Endothelial cell of umbilical vein (primary cell): Measurements from ENCODE around the gene SARS1. TPM values are rescaled to one million over a fixed set of nuclear protein-coding genes. Genes with fewer than 3 reads are reported as not detected.
A peak's percentile ranks its signal among the peaks of the same experiment; 100 is the strongest.

ENCODE experiments used
- BruUV-seq: library from RNA; stranded (reverse); fragments of 400-500 nt; replicated peaks from 2 replicates; lab custom pipeline; 2021; lab: Mats Ljungman, UMichigan
- CTCF ChIA-PET: fragments of 300-600, 350-600 bp; sonication (Branson Sonifier 250); formaldehyde crosslinking; loops from one replicate; lab custom pipeline; 2021; ENCODE audit warnings: antibody characterized with exemption, inconsistent platforms; lab: Charles Lee
- POLR2A ChIA-PET: fragments of 300-600, 350-600 bp; sonication (Branson Sonifier 250); formaldehyde crosslinking; loops from one replicate; lab custom pipeline; 2021; ENCODE audit warnings: antibody characterized with exemption, inconsistent platforms; lab: Charles Lee
- DNase-seq: peaks from one replicate; pipeline ENCODE4 v3.0.0-alpha.2; 2011; ENCODE audit warnings: low read depth, low spot score
- FAIRE-seq: peaks from 2 replicates; lab custom pipeline; 2011; peaks lifted over from hg19 to GRCh38; lab: Jason Lieb, UNC
- H2AFZ ChIP-seq: 2 replicates; pipeline ENCODE4 v1.6.0; 2012; ENCODE audit warnings: low read depth, low read length, control low read depth, inconsistent platforms
- H3K27ac ChIP-seq: 2 replicates; pipeline ENCODE4 v1.5.1; 2011; ENCODE audit warnings: low read depth, mild to moderate bottlenecking, control low read depth, low read length, moderate library complexity; ENCODE audit not compliant: insufficient read depth
- H3K27me3 ChIP-seq, 2 experiments: 2 replicates each; pipeline versions ENCODE4 v1.6.0 to v1.6.1; 2011; ENCODE audit warnings: low read length in 2 of 2, mixed read lengths in 1 of 2; ENCODE audit not compliant: control insufficient read depth in 2 of 2, insufficient read depth in 2 of 2
- H3K36me3 ChIP-seq, 2 experiments: 2 replicates in 1 of 2; 3 replicates in 1 of 2; pipeline ENCODE4 v1.5.1; 2011; ENCODE audit warnings: low read length in 2 of 2, mild to moderate bottlenecking in 1 of 2, moderate library complexity in 1 of 2; ENCODE audit not compliant: control insufficient read depth in 2 of 2, insufficient read depth in 2 of 2; ENCODE audit errors: extremely low read depth in 1 of 2
- H3K4me1 ChIP-seq: 3 replicates; pipeline ENCODE4 v1.5.1; 2011; ENCODE audit warnings: mild to moderate bottlenecking, low read length; ENCODE audit not compliant: control insufficient read depth, insufficient read depth; ENCODE audit errors: extremely low read depth
- H3K4me2 ChIP-seq: 2 replicates; pipeline ENCODE4 v1.6.1; 2011; ENCODE audit warnings: low read length, control low read depth, mixed read lengths; ENCODE audit not compliant: insufficient read depth
- H3K4me3 ChIP-seq, 3 experiments: fragments of 200-600 bp in 1 of 3; sonication (generic), shearing (Covaris generic) in 1 of 3; replicated peaks in 1 of 3; 2 replicates each; pipeline ENCODE4 v1.5.1; 2011 to 2016; ENCODE audit warnings: control low read depth in 3 of 3, low read length in 3 of 3, mild to moderate bottlenecking in 2 of 3, inconsistent platforms in 1 of 3, low read depth in 1 of 3, moderate library complexity in 1 of 3; ENCODE audit not compliant: insufficient read depth in 1 of 3
- H3K79me2 ChIP-seq: 2 replicates; pipeline ENCODE4 v1.6.0; 2012; ENCODE audit warnings: low read length, inconsistent platforms; ENCODE audit not compliant: control insufficient read depth, insufficient read depth
- H3K9ac ChIP-seq: replicated peaks from 2 replicates; pipeline ENCODE3; 2011; ENCODE audit warnings: low read length, control low read depth; ENCODE audit not compliant: insufficient read depth; ENCODE audit errors: extremely low read depth
- H3K9me1 ChIP-seq: replicated peaks from 3 replicates; pipeline ENCODE4 v1.6.0; 2011; ENCODE audit warnings: mild to moderate bottlenecking, low read length; ENCODE audit not compliant: control insufficient read depth, insufficient read depth; ENCODE audit errors: extremely low read depth
- H3K9me3 ChIP-seq: replicated peaks from 2 replicates; pipeline ENCODE4 v1.5.1; 2012; ENCODE audit warnings: low read length, inconsistent platforms; ENCODE audit not compliant: control insufficient read depth, insufficient read depth
- H4K20me1 ChIP-seq: replicated peaks from 2 replicates; pipeline ENCODE3; 2011; ENCODE audit warnings: mild to moderate bottlenecking, low read length; ENCODE audit not compliant: control insufficient read depth, insufficient read depth; ENCODE audit errors: extremely low read depth
- CTCF ChIP-seq, 2 donors: IDR thresholded peaks; 1 replicate in 1 of 2; 2 replicates in 1 of 2; pipeline ENCODE4 v1.5.1; 2011; ENCODE audit warnings: low read length in 2 of 2, mild to moderate bottlenecking in 2 of 2, moderate library complexity in 2 of 2, control low read depth in 1 of 2, inconsistent platforms in 1 of 2, low read depth in 1 of 2; ENCODE audit not compliant: insufficient read depth in 1 of 2; ENCODE audit errors: extremely low read depth in 1 of 2
- EZH2 ChIP-seq: IDR thresholded peaks from 2 replicates; pipeline ENCODE4 v1.6.1; 2012; ENCODE audit warnings: borderline replicate concordance, low read depth, mild to moderate bottlenecking, moderate library complexity, low read length, inconsistent platforms; ENCODE audit not compliant: severe bottlenecking
- MYC ChIP-seq: IDR thresholded peaks from one replicate; pipeline ENCODE4 v1.6.1; 2011; ENCODE audit warnings: mild to moderate bottlenecking, low read depth, low read length
- POLR2AphosphoS5 ChIP-seq: IDR thresholded peaks from 2 replicates; pipeline ENCODE4 v1.6.1; 2012; ENCODE audit warnings: low read depth, mild to moderate bottlenecking, control low read depth, low read length, moderate library complexity; ENCODE audit not compliant: insufficient read depth
- dilution Hi-C: fragments of 300-500 bp; cut with MboI; formaldehyde crosslinking; loops from one replicate; pipeline ENCODE4 v1.15.0; 2019; ENCODE audit warnings: low sequenced_read_pairs; ENCODE audit not compliant: extremely low pct_ligation_motif_present
- intact Hi-C: fragments of 100-400 bp; cut with micrococcal nuclease; formaldehyde crosslinking; loops from one replicate; pipeline ENCODE4 v1.10.0; 2022
- polyA plus RNA-seq, 4 experiments: library from polyadenylated mRNA; depleted of rRNA in 3 of 4; stranded (reverse) in 3 of 4; unstranded in 1 of 4; fragments of >200 nt; gene quantifications; 2 replicates each; pipeline versions ENCODE4 v1.2.1 to v1.2.3, GENCODE V29; 2011 to 2012; ENCODE audit warnings: missing spikeins in 1 of 4
- total RNA-seq: library from RNA; stranded (reverse); gene quantifications from 2 replicates; pipeline ENCODE4 v1.2.3, GENCODE V29; 2021

SARS1 gene
- total and polyA plus RNA-seq, 2 donors (not counting 3 experiments of a cell fraction or from before 2014, with no cell fraction given), result 110 to 178 TPM

- BruUV-seq, result TSS peak; percentile 14
- ChIA-PET CTCF (interaction anchor here (0.6 to 3.7 kb wide), 10 partner anchors 9 to 250 kb away, joined by 3 to 57 read pairs (median 3); partner anchors contain the start of gene SORT1), POLR2A (interaction anchor here (0.8 kb wide), 1 partner anchor 115 kb away, joined by 3 read pairs; the partner anchor contains the start of gene SORT1)
- peak; percentile 96 for DNase-seq
- intact Hi-C loops (loop anchor here (1.0 kb wide), 2 partner anchors 39 to 114 kb away; partner anchors contain the start of gene SORT1), dilution Hi-C loops (no loop called here)
- TF ChIP-seq EZH2 (no peak), POLR2AphosphoS5 (peak; percentile 47), CTCF (IDR thresholded peaks at IDR 0.05; ENCODE audit: extremely low read depth in 1 of 2, insufficient read depth in 1 of 2, low read depth in 1 of 2, low read length in 2 of 2) (peak; percentile 20 to 63), MYC (peak; percentile 30)
- Histone ChIP-seq H3K9ac (peak within 1 kb of the TSS; percentile 46), H3K27ac (peak within 1 kb of the TSS; percentile 22), H3K27me3 (no peaks in the 10 kb centered on the region), H3K79me2 (peaks cover 16% of the 10 kb centered on the region), H3K9me1 (no peaks in the 10 kb centered on the region), H3K4me3 (peak within 1 kb of the TSS; percentile 61 to 81 (median 71)), H3K4me2 (peak within 1 kb of the TSS; percentile 99), H3K4me1 (peaks cover 22% of the 10 kb centered on the region), H2AFZ (peak within 1 kb of the TSS; percentile 100), H3K36me3 (no peaks in the 10 kb centered on the region), H3K9me3 (no peaks in the 10 kb centered on the region), H4K20me1 (no peaks in the 10 kb centered on the region)
- FAIRE-seq, result peak; percentile 90
These were observed 69.4 kb downstream of the SARS1 start, which contains the start of gene PSRC1 for GRCh38 chr1:109282952-109283747. TSS of gene PSRC1 (minus strand) at chr1:109283145.
